ENCODE measurements around the gene KCNT2.

DNA sequence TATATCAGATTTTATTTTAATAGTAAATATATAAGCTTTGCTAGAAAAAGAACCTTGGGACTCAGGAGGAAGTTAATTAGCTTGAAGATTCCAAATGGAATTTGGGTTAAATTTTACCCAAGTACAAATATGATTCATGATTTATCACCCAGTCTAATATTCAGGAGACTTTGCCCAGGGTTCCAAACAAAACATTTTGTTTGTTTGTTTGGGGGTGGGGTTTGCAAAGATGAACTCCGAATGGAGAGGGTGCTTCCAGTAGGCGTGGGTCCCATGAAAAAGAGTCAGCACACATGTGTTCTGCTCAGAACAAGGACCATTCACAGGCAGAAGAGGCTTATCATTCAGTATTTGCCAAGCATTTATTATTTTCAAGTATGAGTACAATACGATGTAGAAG lies 23.5 kb downstream of the KCNT2 start:
- TF ChIP-seq FOXM1 (IDR thresholded peaks at IDR 0.05; ENCODE audit: borderline replicate concordance) (no peak), ARNT (IDR thresholded peaks at IDR 0.05) (no peak), SUZ12 (IDR thresholded peaks at IDR 0.05) (no peak), FOXA1 (IDR thresholded peaks at IDR 0.05) (no peak), PKNOX1 (IDR thresholded peaks at IDR 0.05) (no peak), BHLHE40 (IDR thresholded peaks at IDR 0.05; ENCODE audit: borderline replicate concordance) (no peak), TARDBP (IDR thresholded peaks at IDR 0.05) (no peak), SP1 (IDR thresholded peaks at IDR 0.05) (no peak), CTBP1 (IDR thresholded peaks at IDR 0.05; ENCODE audit: borderline replicate concordance) (no peak), NFRKB (IDR thresholded peaks at IDR 0.05) (no peak)

Data from HEK293T (cell line).